Neural cell (in vitro differentiated cells): ENCODE results near the gene SPTBN2. TPM values are rescaled to one million over a fixed set of nuclear protein-coding genes. Genes with fewer than 3 reads are reported as not detected.

ENCODE experiments used
- H2AFZ ChIP-seq: fragments of 200-600, 300-800 bp; sonication (generic), shearing (Covaris generic); 2 replicates; pipeline ENCODE4 v1.6.0; 2014; ENCODE audit warnings: low read depth, mild to moderate bottlenecking, antibody characterized with exemption, low read length, moderate library complexity
- H3F3A ChIP-seq: fragments of 200-600 bp; shearing (Covaris generic); 2 replicates; pipeline ENCODE4 v1.6.1; 2016; ENCODE audit warnings: mild to moderate bottlenecking, moderate library complexity, mixed read lengths, antibody characterized with exemption, low read length; ENCODE audit not compliant: insufficient read depth, poor library complexity, severe bottlenecking
- H3K27ac ChIP-seq: fragments of 200-600, 300-800 bp; sonication (generic), shearing (Covaris generic); 2 replicates; pipeline ENCODE4 v1.5.1; 2014; ENCODE audit warnings: mild to moderate bottlenecking, low read length, moderate library complexity
- H3K27me3 ChIP-seq: fragments of 300-800, 200-600 bp; sonication (generic), shearing (Covaris generic); 2 replicates; pipeline ENCODE4 v1.6.0; 2014; ENCODE audit warnings: mild to moderate bottlenecking, low read depth, low read length, moderate library complexity; ENCODE audit not compliant: insufficient read depth
- H3K36me3 ChIP-seq: fragments of 300-800, 200-600 bp; sonication (generic), shearing (Covaris generic); 2 replicates; pipeline ENCODE4 v1.5.1; 2014; ENCODE audit warnings: mild to moderate bottlenecking, antibody characterized with exemption, low read length, moderate library complexity; ENCODE audit not compliant: insufficient read depth
- H3K4me2 ChIP-seq: fragments of 300-800, 200-600 bp; sonication (generic), shearing (Covaris generic); 2 replicates; pipeline ENCODE4 v1.6.0; 2014; ENCODE audit warnings: mild to moderate bottlenecking, low read length
- H3K4me3 ChIP-seq: fragments of 300-800, 200-600 bp; sonication (generic), shearing (Covaris generic); 2 replicates; pipeline ENCODE4 v1.5.1; 2014; ENCODE audit warnings: mild to moderate bottlenecking, low read length, moderate library complexity
- H3K79me2 ChIP-seq: fragments of 200-600 bp; shearing (Covaris generic); replicated peaks from 2 replicates; pipeline ENCODE4 v1.6.0; 2014; ENCODE audit warnings: mild to moderate bottlenecking, low read length, moderate library complexity; ENCODE audit not compliant: insufficient read depth
- H3K9ac ChIP-seq: fragments of 300-800, 200-600 bp; sonication (generic), shearing (Covaris generic); 2 replicates; pipeline ENCODE4 v1.6.1; 2016; ENCODE audit warnings: mild to moderate bottlenecking, low read length, mixed read lengths
- H3K9me2 ChIP-seq: fragments of 200-600 bp; shearing (Covaris generic); 2 replicates; pipeline ENCODE4 v1.6.1; 2016; ENCODE audit warnings: mild to moderate bottlenecking, low read length, mixed read lengths; ENCODE audit not compliant: insufficient read depth
- H3K9me3 ChIP-seq: fragments of 200-600, 300-800 bp; sonication (generic), shearing (Covaris generic); 2 replicates; pipeline ENCODE4 v1.6.1; 2016; ENCODE audit warnings: mild to moderate bottlenecking, mixed run types, low read length, moderate library complexity, mixed read lengths
- H4K20me1 ChIP-seq: fragments of 200-600 bp; shearing (Covaris generic); 2 replicates; pipeline ENCODE4 v1.6.1; 2016; ENCODE audit warnings: mild to moderate bottlenecking, mixed run types; ENCODE audit not compliant: insufficient read depth
- EP300 ChIP-seq: fragments of 450-650 bp; conservative IDR thresholded peaks from 2 replicates; pipeline ENCODE4 v1.6.1; 2014; ENCODE audit warnings: antibody characterized with exemption, mild to moderate bottlenecking, moderate library complexity; ENCODE audit not compliant: poor library complexity, severe bottlenecking
- EZH2 ChIP-seq: fragments of 200-600, 300-800 bp; shearing (Covaris generic), sonication (generic); IDR thresholded peaks from 2 replicates; pipeline ENCODE4 v1.6.1; 2014; ENCODE audit warnings: antibody characterized with exemption, low read length, borderline replicate concordance, mild to moderate bottlenecking; ENCODE audit not compliant: insufficient read depth, poor library complexity, severe bottlenecking
- MXI1 ChIP-seq: fragments of 450-650 bp; conservative IDR thresholded peaks from 2 replicates; pipeline ENCODE4 v1.6.1; 2014; ENCODE audit warnings: antibody characterized with exemption, mild to moderate bottlenecking; ENCODE audit not compliant: poor library complexity, severe bottlenecking
- POLR2AphosphoS5 ChIP-seq: IDR thresholded peaks from 2 replicates; pipeline ENCODE4 v1.6.1; 2012
- RAD21 ChIP-seq: fragments of 450-650 bp; conservative IDR thresholded peaks from 2 replicates; pipeline ENCODE4 v1.6.1; 2014; ENCODE audit warnings: antibody characterized with exemption, mild to moderate bottlenecking, moderate library complexity
- SMC3 ChIP-seq: fragments of 450-650 bp; conservative IDR thresholded peaks from 2 replicates; pipeline ENCODE4 v1.6.1; 2014; ENCODE audit warnings: antibody characterized with exemption, mild to moderate bottlenecking, moderate library complexity; ENCODE audit not compliant: poor library complexity
- TAF1 ChIP-seq: IDR thresholded peaks from 2 replicates; pipeline ENCODE4 v1.6.1; 2012; ENCODE audit warnings: low read depth
- polyA plus RNA-seq: library from polyadenylated mRNA; depleted of rRNA; stranded (reverse); fragments of >200 nt; gene quantifications from 2 replicates; pipeline ENCODE4 v1.2.3, GENCODE V29; 2014
- TF ChIP-seq, protein P1 (sequence below): fragments of 450-650 bp; IDR thresholded peaks from 2 replicates; pipeline ENCODE4 v1.5.1; 2014; ENCODE audit warnings: antibody characterized with exemption, mild to moderate bottlenecking, moderate library complexity; ENCODE audit not compliant: poor library complexity, severe bottlenecking
- TF ChIP-seq, protein P2 (sequence below): IDR thresholded peaks from 2 replicates; pipeline ENCODE4 v1.6.1; 2012; ENCODE audit warnings: borderline replicate concordance

Gene SPTBN2
- polyA plus RNA-seq, 1 donor from 2014 or later, result 159 TPM

GRCh38 chr11:66638177-66639065 is 90.6 kb downstream of the SPTBN2 start, which contains the start of gene RBM4:
TSS of gene RBM4 (plus strand) at chr11:66638703. CDS start at chr11:66639712, 1,009 bp downstream.
- H4K20me1 ChIP-seq, result peaks cover 36% of the 10 kb centered on the region
- H3K27ac ChIP-seq, result peak within 1 kb of the TSS; percentile 97
- TF ChIP-seq POLR2AphosphoS5 (peak; percentile 98), MXI1 (peak; percentile 98), EZH2 (no peak), EP300 (peak; percentile 74), SMC3 (no peak), TAF1 (peak; percentile 98), RAD21 (peak; percentile 19)
- TF ChIP-seq, protein P1, sequence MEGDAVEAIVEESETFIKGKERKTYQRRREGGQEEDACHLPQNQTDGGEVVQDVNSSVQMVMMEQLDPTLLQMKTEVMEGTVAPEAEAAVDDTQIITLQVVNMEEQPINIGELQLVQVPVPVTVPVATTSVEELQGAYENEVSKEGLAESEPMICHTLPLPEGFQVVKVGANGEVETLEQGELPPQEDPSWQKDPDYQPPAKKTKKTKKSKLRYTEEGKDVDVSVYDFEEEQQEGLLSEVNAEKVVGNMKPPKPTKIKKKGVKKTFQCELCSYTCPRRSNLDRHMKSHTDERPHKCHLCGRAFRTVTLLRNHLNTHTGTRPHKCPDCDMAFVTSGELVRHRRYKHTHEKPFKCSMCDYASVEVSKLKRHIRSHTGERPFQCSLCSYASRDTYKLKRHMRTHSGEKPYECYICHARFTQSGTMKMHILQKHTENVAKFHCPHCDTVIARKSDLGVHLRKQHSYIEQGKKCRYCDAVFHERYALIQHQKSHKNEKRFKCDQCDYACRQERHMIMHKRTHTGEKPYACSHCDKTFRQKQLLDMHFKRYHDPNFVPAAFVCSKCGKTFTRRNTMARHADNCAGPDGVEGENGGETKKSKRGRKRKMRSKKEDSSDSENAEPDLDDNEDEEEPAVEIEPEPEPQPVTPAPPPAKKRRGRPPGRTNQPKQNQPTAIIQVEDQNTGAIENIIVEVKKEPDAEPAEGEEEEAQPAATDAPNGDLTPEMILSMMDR, result peak; percentile 28
- TF ChIP-seq, protein P2, sequence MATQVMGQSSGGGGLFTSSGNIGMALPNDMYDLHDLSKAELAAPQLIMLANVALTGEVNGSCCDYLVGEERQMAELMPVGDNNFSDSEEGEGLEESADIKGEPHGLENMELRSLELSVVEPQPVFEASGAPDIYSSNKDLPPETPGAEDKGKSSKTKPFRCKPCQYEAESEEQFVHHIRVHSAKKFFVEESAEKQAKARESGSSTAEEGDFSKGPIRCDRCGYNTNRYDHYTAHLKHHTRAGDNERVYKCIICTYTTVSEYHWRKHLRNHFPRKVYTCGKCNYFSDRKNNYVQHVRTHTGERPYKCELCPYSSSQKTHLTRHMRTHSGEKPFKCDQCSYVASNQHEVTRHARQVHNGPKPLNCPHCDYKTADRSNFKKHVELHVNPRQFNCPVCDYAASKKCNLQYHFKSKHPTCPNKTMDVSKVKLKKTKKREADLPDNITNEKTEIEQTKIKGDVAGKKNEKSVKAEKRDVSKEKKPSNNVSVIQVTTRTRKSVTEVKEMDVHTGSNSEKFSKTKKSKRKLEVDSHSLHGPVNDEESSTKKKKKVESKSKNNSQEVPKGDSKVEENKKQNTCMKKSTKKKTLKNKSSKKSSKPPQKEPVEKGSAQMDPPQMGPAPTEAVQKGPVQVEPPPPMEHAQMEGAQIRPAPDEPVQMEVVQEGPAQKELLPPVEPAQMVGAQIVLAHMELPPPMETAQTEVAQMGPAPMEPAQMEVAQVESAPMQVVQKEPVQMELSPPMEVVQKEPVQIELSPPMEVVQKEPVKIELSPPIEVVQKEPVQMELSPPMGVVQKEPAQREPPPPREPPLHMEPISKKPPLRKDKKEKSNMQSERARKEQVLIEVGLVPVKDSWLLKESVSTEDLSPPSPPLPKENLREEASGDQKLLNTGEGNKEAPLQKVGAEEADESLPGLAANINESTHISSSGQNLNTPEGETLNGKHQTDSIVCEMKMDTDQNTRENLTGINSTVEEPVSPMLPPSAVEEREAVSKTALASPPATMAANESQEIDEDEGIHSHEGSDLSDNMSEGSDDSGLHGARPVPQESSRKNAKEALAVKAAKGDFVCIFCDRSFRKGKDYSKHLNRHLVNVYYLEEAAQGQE, result peak; percentile 90
- H3K9me3 ChIP-seq, result no peaks in the 10 kb centered on the region
- H3F3A ChIP-seq, result peaks cover 8% of the 10 kb centered on the region
- H3K9me2 ChIP-seq, result no peaks in the 10 kb centered on the region
- H3K79me2 ChIP-seq, result peaks cover 57% of the 10 kb centered on the region
- peak within 1 kb of the TSS; percentile 83 for H3K4me2 ChIP-seq
- H3K36me3 ChIP-seq, result peaks cover 15% of the 10 kb centered on the region
- no peaks in the 10 kb centered on the region for H3K27me3 ChIP-seq
- H3K4me3 ChIP-seq, result peak within 1 kb of the TSS; percentile 75
- peak within 1 kb of the TSS; percentile 92 for H3K9ac ChIP-seq
- H2AFZ ChIP-seq, result peak within 1 kb of the TSS; percentile 40

GRCh38 chr11:66637557-66638176 is 91.3 kb downstream of the SPTBN2 start:
- Histone ChIP-seq H3K9me2 (no peaks in the 10 kb centered on the region), H2AFZ (no peak overlapping the region), H3K4me3 (peak overlapping the region; percentile 75), H3K9ac (peak overlapping the region; percentile 64), H3K4me2 (peak overlapping the region; percentile 74), H3K9me3 (no peaks in the 10 kb centered on the region), H3K27me3 (no peaks in the 10 kb centered on the region), H3F3A (peaks cover 8% of the 10 kb centered on the region), H3K27ac (peak overlapping the region; percentile 84), H3K36me3 (peaks cover 12% of the 10 kb centered on the region), H3K79me2 (peaks cover 49% of the 10 kb centered on the region), H4K20me1 (peaks cover 28% of the 10 kb centered on the region)
- no peak for TF ChIP-seq EP300
- no peak for TF ChIP-seq MXI1
- TF ChIP-seq, protein P1, result no peak
- TF ChIP-seq EZH2, result no peak
- TF ChIP-seq, protein P2, result no peak
- no peak for TF ChIP-seq POLR2AphosphoS5
- TF ChIP-seq TAF1, result no peak
- no peak for TF ChIP-seq RAD21
- TF ChIP-seq SMC3, result no peak
